Mesothelial cell of epicardium (in vitro differentiated cells): ENCODE measurements around the gene OR10P1. TPM values are rescaled to one million over a fixed set of nuclear protein-coding genes. Genes with fewer than 3 reads are reported as not detected.

Experiments used
- DNase-seq, 2 experiments: peaks; one replicate each; pipeline ENCODE4 v3.0.0; 2021; ENCODE audit warnings: low spot score in 2 of 2; ENCODE audit not compliant: unreplicated experiment in 2 of 2
- H3K27ac Mint-ChIP-seq: 2 replicates; pipeline ENCODE4 v1.8.0; 2021; ENCODE audit warnings: mixed read lengths
- H3K27me3 Mint-ChIP-seq: 2 replicates; pipeline ENCODE4 v1.8.0; 2021; ENCODE audit warnings: low read depth, mixed read lengths
- H3K36me3 Mint-ChIP-seq: 2 replicates; pipeline ENCODE4 v1.8.0; 2021; ENCODE audit warnings: mixed read lengths
- H3K4me1 Mint-ChIP-seq: 2 replicates; pipeline ENCODE4 v1.8.0; 2021; ENCODE audit warnings: mixed read lengths
- H3K4me3 Mint-ChIP-seq: 2 replicates; pipeline ENCODE4 v1.8.0; 2021; ENCODE audit warnings: mild to moderate bottlenecking, moderate library complexity, mixed read lengths
- H3K9me3 Mint-ChIP-seq: 2 replicates; pipeline ENCODE4 v1.8.0; 2021; ENCODE audit warnings: mixed read lengths
- total RNA-seq: library from RNA; stranded (reverse); gene quantifications from 3 replicates; pipeline ENCODE4 v1.2.1, GENCODE V29; 2021
- TF ChIP-seq, protein P1 (sequence below): fragments of 200-600 bp; sonication (generic); IDR thresholded peaks from one replicate; pipeline ENCODE4 v1.5.0; 2021; ENCODE audit warnings: antibody characterized with exemption; ENCODE audit not compliant: unreplicated experiment

OR10P1 gene
- total RNA-seq, 1 donor from 2014 or later, result not detected

DNA sequence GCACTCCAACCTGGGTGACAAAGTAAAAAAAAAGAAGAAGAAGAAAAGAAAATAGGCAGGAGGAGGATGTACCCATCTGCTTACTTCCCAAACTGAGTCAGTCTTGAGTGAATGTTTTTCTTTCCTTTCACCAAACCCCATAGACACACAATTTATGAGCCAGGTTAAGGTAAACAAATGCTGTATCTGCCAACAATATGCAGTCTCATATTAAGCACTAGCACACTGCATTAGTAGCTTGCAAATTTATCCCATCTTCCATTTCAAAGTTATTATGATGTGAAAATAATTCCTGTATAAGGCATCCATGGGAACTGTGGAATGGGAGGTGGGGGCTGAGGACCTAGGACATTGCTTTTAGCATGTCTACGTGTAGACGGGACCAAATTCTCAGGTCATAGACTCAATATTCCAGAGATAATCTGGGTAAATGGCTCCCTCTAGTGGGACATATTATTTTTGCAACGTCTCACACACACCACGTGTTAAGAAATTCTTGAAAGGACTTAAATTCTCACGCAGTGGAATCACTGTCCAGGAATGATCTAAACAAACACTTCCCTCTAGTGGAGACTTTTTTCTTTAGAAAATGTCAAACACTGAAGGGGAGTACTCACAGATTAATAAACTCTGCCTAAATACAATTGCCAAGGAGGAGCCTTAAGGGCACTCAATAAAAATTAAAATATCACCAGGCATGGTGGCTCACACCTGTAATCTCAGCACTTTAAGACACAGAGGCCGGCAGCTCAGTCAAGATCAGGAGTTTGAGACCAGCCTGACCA is 17.1 kb upstream of the OR10P1 start:
- Mint-ChIP-seq H3K27ac (peak overlapping the region; percentile 89), H3K4me3 (no peak overlapping the region), H3K27me3 (peaks cover 7% of the 10 kb centered on the region), H3K4me1 (peaks cover 2% of the 10 kb centered on the region), H3K9me3 (peaks cover 31% of the 10 kb centered on the region), H3K36me3 (no peaks in the 10 kb centered on the region)
- TF ChIP-seq, protein P1, sequence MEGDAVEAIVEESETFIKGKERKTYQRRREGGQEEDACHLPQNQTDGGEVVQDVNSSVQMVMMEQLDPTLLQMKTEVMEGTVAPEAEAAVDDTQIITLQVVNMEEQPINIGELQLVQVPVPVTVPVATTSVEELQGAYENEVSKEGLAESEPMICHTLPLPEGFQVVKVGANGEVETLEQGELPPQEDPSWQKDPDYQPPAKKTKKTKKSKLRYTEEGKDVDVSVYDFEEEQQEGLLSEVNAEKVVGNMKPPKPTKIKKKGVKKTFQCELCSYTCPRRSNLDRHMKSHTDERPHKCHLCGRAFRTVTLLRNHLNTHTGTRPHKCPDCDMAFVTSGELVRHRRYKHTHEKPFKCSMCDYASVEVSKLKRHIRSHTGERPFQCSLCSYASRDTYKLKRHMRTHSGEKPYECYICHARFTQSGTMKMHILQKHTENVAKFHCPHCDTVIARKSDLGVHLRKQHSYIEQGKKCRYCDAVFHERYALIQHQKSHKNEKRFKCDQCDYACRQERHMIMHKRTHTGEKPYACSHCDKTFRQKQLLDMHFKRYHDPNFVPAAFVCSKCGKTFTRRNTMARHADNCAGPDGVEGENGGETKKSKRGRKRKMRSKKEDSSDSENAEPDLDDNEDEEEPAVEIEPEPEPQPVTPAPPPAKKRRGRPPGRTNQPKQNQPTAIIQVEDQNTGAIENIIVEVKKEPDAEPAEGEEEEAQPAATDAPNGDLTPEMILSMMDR, result peak; percentile 99
- DNase-seq, result peak in 1 of 2 experiments; percentile 50

DNA sequence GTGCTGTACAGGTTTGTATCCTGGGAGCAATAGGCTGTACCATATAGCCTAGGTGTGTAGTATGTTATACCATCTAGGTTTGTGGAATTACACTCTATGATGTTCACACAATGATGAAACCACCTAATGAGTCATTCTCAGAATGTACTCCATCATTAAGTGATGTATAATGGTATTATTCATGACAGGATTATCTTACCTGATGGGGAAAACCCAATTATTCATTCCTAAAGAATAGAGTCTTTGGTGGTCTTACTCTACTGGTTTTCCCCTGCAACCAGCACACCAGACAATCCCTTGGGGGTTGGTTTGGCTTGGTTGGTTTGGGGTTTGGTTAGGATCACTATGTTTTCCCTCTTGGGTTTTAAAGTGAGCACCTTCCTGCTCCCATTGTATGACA is 12.6 kb upstream of the OR10P1 start:
- no peak overlapping the region for H3K27ac Mint-ChIP-seq
- H3K4me1 Mint-ChIP-seq, result peaks cover 2% of the 10 kb centered on the region
- no peak for DNase-seq
- TF ChIP-seq, protein P1, result no peak
- no peaks in the 10 kb centered on the region for H3K9me3 Mint-ChIP-seq
- H3K36me3 Mint-ChIP-seq, result no peaks in the 10 kb centered on the region
- H3K27me3 Mint-ChIP-seq, result peaks cover 41% of the 10 kb centered on the region
- no peak overlapping the region for H3K4me3 Mint-ChIP-seq

- H3K4me3 Mint-ChIP-seq, result no peak overlapping the region
- no peak for DNase-seq
- H3K27ac Mint-ChIP-seq, result no peak overlapping the region
- H3K9me3 Mint-ChIP-seq, result no peaks in the 10 kb centered on the region
- H3K36me3 Mint-ChIP-seq, result no peaks in the 10 kb centered on the region
- TF ChIP-seq, protein P1, result no peak
- H3K27me3 Mint-ChIP-seq, result peaks cover 52% of the 10 kb centered on the region
- H3K4me1 Mint-ChIP-seq, result no peaks in the 10 kb centered on the region
These were observed 10.5 kb upstream of the OR10P1 start for GRCh38 chr12:55626154-55626553.

DNA sequence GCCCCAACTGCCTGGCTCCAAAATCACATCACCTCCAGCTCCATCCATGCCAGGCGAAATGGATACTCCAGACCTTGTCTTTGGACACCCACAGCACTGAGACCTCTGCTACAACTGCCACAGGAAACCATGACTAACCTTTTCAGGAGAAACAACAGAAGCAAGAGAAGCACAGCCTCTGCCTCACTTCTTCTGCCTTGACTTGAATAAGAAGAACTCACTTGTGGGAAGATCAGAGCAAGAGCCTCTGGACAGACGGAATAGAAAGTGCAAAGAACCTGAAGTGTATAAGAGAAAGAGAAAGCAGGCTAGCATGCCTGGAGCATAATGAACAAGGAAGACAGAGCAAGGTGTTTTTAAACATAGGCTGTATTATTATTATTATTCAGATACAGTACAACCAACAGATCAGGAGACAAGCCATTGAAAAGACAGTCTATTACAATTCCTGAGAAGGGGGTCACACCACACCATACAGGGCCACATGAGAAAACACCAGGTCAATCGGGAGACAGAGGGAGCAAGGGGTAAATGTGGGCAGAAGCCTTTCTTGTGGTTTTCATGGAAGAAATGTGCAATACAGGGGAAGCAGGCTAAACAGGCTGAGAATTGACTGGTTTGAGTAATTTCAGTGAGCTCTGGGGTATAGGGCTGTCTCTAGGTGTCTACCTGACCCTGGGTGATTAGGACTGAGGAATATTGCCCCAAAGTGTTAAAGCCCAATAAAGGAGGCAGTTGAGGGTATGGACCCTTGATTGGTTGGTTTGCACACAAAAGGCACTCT is 7.4 kb upstream of the OR10P1 start:
- H3K4me1 Mint-ChIP-seq, result no peaks in the 10 kb centered on the region
- no peaks in the 10 kb centered on the region for H3K9me3 Mint-ChIP-seq
- no peak overlapping the region for H3K4me3 Mint-ChIP-seq
- H3K27me3 Mint-ChIP-seq, result peaks cover 63% of the 10 kb centered on the region
- no peak overlapping the region for H3K27ac Mint-ChIP-seq
- no peaks in the 10 kb centered on the region for H3K36me3 Mint-ChIP-seq
- TF ChIP-seq, protein P1, result no peak
- DNase-seq, result no peak

- H3K27ac Mint-ChIP-seq, result no peak overlapping the region
- H3K36me3 Mint-ChIP-seq, result no peaks in the 10 kb centered on the region
- H3K4me3 Mint-ChIP-seq, result no peak overlapping the region
- H3K9me3 Mint-ChIP-seq, result no peaks in the 10 kb centered on the region
- H3K27me3 Mint-ChIP-seq, result peaks cover 57% of the 10 kb centered on the region
- H3K4me1 Mint-ChIP-seq, result no peaks in the 10 kb centered on the region
- TF ChIP-seq, protein P1, result no peak
- DNase-seq, result no peak
These were observed 5.6 kb upstream of the OR10P1 start for GRCh38 chr12:55631056-55631455.
